GM12875 (cell line): ENCODE results near the gene SPNS1.
A peak's percentile ranks its signal among the peaks of the same experiment; 100 is the strongest.

ENCODE experiments used
- H3K4me3 ChIP-seq: one replicate; pipeline ENCODE4 v1.5.1; 2011; ENCODE audit warnings: low read depth, low read length, control low read depth
- TF ChIP-seq, protein P1 (sequence below): IDR thresholded peaks from 2 replicates; pipeline ENCODE4 v1.5.1; 2011; ENCODE audit warnings: low read depth, mild to moderate bottlenecking, control low read depth, inconsistent platforms, low read length, moderate library complexity, borderline replicate concordance; ENCODE audit not compliant: insufficient read depth

SPNS1 gene

DNA sequence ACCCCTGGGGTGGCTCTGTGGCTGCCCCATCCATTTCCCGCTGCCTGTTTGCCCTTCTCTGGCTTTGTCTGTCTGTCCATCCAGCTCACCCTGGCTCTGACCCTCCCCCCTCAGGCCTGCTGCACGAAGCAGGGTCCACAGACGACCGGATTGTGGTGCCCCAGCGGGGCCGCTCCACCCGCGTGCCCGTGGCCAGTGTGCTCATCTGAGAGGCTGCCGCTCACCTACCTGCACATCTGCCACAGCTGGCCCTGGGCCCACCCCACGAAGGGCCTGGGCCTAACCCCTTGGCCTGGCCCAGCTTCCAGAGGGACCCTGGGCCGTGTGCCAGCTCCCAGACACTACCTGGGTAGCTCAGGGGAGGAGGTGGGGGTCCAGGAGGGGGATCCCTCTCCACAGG is 9.5 kb downstream of the SPNS1 start:
- TF ChIP-seq, protein P1, sequence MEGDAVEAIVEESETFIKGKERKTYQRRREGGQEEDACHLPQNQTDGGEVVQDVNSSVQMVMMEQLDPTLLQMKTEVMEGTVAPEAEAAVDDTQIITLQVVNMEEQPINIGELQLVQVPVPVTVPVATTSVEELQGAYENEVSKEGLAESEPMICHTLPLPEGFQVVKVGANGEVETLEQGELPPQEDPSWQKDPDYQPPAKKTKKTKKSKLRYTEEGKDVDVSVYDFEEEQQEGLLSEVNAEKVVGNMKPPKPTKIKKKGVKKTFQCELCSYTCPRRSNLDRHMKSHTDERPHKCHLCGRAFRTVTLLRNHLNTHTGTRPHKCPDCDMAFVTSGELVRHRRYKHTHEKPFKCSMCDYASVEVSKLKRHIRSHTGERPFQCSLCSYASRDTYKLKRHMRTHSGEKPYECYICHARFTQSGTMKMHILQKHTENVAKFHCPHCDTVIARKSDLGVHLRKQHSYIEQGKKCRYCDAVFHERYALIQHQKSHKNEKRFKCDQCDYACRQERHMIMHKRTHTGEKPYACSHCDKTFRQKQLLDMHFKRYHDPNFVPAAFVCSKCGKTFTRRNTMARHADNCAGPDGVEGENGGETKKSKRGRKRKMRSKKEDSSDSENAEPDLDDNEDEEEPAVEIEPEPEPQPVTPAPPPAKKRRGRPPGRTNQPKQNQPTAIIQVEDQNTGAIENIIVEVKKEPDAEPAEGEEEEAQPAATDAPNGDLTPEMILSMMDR, result no peak
- no peak overlapping the region for H3K4me3 ChIP-seq

DNA sequence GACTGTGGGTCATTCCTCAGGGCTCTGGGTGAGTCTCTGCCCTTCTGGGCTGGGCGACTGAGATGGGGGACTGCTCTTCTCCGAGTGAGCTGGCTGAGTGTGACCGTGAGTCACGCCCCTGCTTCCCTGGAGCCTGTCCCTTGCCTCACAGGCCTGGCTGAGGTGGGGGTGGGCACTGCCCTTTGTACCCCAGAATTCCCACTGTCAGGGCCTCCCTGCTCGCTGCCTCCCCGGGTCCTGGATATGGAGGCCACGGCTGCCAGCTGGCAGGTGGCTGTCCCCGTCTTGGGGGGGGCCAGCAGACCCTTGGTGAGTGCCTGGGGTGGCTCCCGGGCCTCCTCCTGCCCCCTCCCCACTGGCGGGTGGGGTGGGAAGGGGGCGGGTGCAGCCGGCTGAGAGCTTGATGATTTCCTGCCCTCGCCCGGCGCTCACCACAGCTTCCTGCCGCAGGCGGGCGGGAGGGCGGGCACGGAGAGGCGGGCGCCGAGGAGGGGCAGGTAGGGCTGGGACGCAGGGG is 10.1 kb downstream of the SPNS1 start, which contains the start of gene LAT:
LAT (plus strand) TSS at position 434 of the 517 bp plus-strand sequence. CDS start 366 bp downstream, outside the sequence.
- peak within 1 kb of the TSS; percentile 45 for H3K4me3 ChIP-seq
- TF ChIP-seq, protein P1, result no peak

DNA sequence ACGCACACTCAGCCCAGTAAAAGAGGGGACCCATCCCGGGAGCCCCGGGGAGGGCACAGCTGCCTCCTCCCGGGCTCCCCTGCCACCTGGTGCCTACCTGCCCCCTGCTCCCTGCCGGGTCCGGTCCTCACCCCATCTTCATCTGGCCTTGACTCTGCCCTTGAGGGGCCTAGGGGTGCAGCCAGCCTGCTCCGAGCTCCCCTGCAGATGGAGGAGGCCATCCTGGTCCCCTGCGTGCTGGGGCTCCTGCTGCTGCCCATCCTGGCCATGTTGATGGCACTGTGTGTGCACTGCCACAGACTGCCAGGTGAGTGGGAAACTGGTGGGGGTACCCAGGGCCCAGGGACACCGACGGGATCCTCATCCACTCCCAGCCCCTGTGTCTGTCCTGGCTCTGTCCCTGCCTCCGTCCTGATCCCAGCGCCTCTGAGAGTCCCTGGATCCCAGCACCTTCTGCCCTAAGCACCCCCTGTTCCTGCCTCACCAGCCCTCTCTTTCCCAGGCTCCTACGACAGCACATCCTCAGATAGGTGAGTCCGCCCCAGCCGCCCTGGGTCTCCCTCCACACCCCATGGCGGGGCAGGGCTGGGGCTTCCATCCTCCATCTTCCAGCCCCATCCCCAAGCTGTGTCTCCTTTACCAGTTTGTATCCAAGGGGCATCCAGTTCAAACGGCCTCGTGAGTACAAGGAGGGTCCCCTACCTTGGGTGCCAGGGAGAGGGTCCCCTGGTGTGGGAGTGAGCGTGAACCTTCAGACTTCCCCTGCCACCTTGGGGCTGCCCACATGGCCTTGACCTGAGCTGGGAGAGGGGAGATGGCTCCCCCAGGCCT is 10.8 kb downstream of the SPNS1 start:
- TF ChIP-seq, protein P1, result no peak
- peak overlapping the region; percentile 45 for H3K4me3 ChIP-seq

DNA sequence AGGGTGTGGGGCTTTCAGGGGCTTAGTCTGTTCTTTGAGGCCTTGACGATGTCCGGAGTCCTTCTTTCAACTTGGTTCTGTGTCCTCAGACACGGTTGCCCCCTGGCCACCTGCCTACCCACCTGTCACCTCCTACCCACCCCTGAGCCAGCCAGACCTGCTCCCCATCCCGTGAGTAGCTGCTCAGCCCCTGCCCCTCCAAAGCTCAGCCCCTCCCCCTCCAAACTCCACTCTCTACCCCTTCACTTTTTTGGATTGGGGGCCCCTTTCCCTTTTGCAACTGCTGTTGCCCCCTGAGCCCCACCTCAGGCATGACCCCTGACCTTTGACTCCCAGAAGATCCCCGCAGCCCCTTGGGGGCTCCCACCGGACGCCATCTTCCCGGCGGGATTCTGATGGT is 11.5 kb downstream of the SPNS1 start:
- no peak overlapping the region for H3K4me3 ChIP-seq
- TF ChIP-seq, protein P1, result no peak

GRCh38 chr16:28986492-28986891 is 11.9 kb downstream of the SPNS1 start:
- H3K4me3 ChIP-seq, result no peak overlapping the region
- TF ChIP-seq, protein P1, result no peak

DNA sequence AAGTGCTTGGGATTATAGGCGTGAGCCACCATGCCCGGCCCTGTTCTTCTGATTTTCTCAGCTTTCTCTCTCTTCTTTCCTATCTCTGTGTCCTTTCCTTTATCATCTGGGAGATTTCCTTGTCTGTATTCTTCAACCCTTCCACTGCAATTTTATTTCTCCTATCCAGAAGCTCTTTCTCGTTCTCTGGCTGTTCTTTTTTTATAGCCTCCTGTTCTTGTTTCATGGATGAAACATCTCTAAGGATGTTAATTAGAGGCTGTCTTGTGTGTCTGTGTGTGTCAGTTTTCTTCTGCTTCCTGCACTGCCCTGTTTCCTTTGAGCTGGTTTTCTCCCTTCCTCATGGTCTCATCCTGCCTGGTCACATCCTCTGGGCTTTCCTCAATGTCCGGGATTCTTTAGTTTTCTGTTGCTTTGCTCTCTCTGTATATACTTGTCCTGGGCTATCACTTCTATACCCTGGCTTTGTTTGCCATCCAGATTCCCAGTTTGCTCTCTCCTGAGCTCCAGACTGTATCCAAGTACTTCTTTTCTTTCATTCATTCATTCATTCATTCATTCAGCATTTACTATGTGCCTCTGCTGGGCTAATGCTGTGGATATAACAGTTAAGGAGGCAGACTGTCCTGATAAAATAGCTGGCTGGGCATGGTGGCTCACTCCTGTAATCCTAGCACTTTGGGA is 12.7 kb downstream of the SPNS1 start:
- H3K4me3 ChIP-seq, result no peak overlapping the region
- TF ChIP-seq, protein P1, result no peak
